Islet precursor cell (in vitro differentiated cells): ENCODE data around the gene RAB14.
A peak's percentile ranks its signal among the peaks of the same experiment; 100 is the strongest.

Source experiments
- DNase-seq: peaks from one replicate; pipeline ENCODE4 v3.0.0-alpha.2; 2018

RAB14 gene

DNA sequence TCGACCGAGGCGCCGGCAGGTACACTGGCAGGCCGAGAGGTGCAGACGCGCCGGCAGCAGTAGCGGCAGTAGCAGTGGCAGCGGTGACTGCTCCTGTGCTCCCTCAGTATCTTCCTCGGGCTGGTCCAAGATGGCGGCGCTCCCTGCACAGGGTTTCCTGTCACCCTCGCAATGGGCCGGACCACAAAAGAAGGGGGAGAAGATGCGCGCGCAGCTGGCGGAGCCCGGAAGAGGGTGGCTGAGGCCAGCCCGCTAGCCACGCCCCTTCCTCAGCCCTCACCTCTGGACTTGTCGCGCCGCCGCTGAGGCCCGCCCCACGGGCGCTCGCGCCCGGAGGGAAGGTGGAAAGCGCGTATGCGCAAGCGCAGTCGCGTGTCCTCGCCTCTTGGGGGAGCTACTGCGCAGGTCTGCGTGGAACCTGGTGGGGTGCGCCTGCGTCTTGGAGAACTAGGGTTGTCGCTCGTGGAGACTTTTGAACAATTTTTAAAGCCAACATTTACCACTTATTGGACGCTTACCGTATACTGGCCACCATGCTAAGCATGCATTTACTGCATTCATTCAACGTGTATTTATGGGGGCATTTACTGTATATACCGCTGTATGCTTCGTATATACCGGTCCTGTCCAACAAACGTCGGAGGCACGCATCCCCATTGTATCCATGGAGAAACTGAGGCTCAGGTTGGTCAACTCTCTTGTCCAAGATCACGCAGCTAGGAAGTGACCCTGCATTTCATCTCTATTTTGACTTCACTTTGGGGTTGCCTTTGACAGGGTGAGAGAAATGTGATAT, at the start of gene RAB14:
Gene RAB14, minus strand, starts transcription at position 132 of the 796 bp plus-strand sequence. CDS start 8,457 bp downstream, outside the sequence.
- DNase-seq: peak; percentile 99

DNA sequence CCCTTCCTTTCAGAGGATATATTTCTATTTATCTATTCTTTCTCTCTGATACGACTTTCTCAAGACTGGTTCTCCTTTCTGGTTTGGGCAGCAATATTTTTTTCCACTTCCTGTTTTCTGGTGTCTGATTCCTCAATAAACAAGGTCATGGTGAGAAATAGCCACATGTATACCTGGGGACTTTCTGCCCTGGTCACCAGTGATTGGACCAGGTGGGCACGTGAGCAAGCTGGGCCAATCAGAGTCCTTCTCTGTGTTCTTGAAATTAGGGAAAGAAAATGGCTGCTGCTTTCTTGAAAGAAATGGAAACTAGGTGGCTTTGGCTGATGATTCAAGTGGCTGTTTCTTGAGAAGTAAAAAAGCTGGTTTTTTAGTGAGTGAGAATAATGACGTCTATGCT, 47.9 kb upstream of the RAB14 start:
- DNase-seq: no peak

DNA sequence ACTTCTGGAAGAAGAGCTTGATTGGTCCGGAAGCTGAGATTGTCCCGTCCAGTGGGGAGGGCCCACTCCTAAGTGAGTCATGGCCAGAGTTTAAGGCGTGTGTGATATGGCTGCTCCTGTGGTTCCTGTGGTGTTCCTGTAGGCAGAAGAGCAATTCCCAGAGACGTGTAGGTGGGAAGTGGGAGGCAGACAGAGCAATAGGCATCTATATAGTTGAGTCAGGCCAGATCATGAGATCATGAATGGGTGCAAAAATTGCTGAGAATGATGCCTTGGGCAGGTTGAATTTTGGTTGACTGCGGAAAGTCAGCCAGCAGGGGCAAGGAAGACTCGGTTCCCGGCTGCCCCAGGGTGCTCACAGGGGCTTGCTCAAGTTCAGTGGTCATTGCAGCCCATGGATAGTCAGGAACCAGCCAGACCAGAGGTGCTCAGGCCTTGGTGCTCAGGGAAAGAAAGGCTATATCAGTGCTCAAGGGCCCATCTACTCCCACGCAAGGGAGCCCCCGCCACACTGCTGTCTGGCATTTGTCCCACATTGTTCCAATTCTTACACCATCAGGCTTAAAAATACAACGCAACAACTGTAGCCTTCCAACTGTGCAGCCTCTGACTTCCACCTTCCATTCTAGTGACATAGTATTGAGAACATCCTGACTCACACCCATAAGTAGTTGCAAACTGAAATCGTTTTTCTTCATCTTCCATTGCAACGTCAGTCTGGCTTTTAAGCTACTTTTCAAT, 45.3 kb upstream of the RAB14 start:
- no peak for DNase-seq

DNA sequence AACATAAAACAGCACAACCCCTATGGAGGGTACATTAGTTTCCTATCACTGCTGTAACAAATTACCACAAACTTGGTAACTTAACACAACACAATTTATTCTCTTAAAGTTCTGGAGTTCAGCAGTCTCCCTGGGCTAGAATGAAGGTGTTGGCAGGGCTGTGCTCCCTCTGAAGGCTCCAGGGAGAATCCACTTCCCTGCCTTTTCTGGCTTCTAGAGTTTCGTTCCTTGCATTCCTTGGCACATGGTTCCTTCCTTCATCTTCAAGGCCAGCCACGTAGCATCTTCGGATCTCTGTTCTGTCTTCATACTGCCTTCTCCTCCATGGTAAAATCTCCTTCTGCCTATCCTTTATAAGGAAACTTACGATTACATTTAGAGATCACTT, 41.3 kb upstream of the RAB14 start:
- DNase-seq: no peak

GRCh38 chr9:121242219-121242958, 40.7 kb upstream of the RAB14 start:
- no peak for DNase-seq

GRCh38 chr9:121240472-121241135, 38.9 kb upstream of the RAB14 start:
- no peak for DNase-seq

DNA sequence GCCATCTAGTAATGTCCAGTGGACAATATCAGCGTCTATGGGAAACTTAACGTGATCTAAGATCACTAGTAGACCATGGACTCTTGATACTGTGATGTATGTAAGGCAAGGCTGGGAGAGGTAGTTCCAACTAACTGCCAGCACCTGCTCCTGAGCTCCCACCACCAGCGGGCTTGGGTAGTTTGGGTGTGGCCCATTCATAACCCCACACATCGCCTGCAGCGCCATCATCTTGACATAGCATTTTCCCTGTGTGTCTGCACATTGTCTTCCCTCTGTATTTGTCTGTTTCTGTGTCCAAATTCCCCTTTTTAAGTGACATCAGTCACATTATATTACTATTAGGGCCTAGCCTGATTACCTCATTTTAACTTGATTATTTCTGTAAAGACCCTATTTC, 38.2 kb upstream of the RAB14 start:
- DNase-seq: no peak

DNA sequence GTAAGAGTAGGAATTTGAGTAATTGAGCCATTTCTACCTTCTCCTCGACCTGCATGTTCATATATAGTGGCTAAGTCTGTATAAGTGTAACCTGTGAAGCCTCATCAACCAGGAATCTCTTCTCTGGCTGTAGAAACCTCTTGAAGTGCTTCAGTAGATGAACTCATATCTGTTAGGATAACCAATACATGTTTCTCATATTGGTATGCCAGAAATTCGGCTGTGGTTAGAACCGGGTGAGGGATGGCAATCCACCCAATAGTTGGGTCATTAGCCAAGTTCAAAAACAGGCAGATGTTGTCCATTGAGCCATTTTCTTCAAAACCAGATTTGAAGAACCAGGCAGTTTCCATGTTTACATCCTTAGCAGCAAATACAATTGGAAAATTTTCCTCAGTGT, 37.4 kb upstream of the RAB14 start:
- no peak for DNase-seq

GRCh38 chr9:121237916-121238315, 36.2 kb upstream of the RAB14 start:
- no peak for DNase-seq

GRCh38 chr9:121235512-121235911, 33.8 kb upstream of the RAB14 start:
- no peak for DNase-seq

- DNase-seq: no peak
Measured at GRCh38 chr9:121234832-121235161, 33.1 kb upstream of the RAB14 start.

DNA sequence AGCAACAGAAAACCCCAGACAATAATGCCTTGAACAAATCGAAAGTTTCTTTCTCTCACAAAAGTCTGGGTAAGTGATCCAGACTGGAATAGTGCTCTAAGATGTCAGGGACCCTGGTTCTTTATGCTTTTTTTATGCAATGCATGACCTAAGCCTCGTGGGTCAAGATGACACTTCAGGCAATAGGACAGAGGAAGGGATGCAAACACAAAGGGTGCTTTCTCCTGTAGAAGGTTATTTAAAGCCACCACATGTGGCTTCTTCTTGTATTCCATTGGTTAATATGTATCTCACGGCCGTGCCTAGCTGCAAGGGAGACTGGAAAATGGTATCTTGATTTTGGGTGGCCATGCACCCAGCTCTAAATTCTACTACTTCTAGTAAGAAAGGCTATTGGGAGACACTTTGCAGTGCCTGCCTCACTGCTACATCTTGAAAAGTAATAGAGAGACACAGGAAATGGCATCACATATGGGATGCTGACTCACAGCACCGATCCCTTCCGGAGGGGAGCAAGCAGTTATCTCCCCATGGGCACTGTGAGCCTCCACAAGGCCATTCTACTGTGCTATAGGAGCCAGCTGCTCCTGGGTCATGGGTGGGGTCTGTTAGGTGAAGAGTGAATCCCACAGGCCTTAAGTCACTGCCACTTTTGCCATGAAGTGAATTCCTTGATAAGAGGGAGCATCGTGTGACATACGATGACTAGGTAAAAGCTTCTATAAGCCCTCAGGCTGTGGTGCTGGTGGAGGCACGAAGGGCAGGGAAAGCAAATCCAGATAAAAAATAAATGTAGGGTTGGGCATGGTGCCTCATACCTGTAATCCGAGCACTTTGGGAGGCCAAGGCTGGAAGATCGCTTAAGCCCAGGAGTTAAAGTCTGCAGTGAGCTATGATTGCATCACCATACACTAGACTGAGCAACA, 32.5 kb upstream of the RAB14 start:
- no peak for DNase-seq

DNA sequence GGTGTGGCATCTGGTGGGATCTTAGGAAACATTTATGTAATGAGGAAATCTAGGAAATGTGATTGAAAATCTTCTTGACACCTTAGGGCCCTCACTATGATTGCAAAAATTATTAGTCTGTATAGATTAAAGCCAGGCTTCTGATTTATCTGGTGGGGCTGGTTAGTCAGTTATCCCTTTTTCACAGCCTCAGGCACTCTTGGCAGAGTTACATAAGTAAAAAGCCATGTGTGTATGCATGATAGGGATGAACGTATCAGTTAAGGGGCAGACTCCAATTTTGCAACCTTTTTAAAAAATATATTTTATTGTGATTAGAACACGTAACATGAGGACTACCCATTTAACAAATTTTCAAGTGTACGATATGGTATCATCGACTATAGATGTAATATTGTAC, 30.6 kb upstream of the RAB14 start:
- no peak for DNase-seq

GRCh38 chr9:121230256-121230655, 28.6 kb upstream of the RAB14 start:
- DNase-seq: no peak

DNA sequence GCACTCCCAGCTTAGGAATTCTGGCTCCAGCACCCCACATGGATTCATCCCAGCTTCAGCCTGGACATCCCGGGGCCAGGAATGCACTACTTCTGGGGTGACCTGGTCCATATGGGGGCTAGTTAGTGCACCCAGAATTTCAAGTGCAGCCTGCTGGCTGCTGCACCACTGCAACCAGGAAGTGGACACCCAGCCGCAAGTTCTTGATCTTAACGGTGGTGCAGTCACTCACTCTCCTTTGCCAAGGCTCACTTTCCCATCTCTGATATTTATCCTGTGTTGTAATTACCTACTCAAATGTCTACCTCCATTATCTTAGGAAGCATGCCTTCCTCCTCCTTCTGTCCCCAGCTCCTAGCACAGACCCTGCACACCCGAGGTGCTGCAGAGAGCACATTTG, 26.2 kb upstream of the RAB14 start:
- no peak for DNase-seq

- no peak for DNase-seq
Measured at GRCh38 chr9:121226175-121226574, 24.5 kb upstream of the RAB14 start.

- no peak for DNase-seq
Measured at GRCh38 chr9:121225240-121225639, 23.6 kb upstream of the RAB14 start.

- DNase-seq: no peak
Measured at GRCh38 chr9:121222524-121223171, 21.0 kb upstream of the RAB14 start.

DNA sequence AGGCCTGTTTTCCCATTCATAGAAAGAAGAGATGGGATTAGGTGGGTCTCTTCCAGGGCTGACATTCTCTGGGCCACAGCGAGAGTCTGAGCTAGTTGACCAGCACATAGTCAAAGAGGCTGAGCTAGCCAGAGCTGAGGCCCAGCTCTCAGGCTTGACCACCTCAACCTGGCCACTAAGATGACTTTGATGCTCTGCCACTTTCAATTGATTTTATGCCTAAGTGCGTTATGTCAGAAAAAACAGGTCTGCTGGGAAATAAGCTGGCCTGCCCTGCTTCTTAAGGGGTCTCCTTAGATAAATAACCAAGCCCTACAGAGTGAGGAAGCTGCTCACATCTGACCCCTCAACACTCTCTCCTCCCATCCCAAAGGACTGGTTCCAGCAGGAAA, 20.0 kb upstream of the RAB14 start:
- no peak for DNase-seq

DNA sequence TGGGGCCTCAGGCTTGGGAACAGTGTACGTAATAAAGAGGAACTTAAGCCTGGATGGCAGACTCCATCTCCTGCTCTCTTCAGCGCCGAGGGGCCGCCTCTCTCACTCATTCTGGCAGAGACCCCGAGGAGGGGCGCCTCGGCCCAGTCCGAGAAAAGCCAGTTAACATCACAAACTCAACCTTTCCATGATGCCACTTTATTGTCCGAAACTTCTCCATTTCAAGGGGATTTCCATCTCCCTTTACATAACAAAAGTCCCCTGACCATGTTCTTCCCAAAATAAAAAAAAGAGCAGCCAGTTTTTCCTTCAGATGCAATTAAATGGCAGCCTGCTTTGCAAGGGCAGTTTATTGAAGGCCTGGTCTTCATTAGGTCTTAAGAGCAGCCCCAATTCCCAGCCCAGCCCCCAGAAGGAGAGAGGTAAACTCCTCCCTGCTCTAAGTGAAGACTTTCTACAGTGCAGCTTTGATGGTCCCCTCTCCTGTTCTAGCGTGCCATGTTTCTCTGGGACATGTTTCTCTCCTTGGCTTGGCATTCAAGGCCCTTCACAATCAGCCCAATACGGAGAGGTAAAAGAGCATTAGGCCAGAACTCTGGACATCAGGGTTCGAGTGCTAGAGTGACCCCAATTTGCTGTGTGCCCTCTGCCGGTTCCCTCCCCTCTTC, 19.5 kb upstream of the RAB14 start:
- no peak for DNase-seq

DNA sequence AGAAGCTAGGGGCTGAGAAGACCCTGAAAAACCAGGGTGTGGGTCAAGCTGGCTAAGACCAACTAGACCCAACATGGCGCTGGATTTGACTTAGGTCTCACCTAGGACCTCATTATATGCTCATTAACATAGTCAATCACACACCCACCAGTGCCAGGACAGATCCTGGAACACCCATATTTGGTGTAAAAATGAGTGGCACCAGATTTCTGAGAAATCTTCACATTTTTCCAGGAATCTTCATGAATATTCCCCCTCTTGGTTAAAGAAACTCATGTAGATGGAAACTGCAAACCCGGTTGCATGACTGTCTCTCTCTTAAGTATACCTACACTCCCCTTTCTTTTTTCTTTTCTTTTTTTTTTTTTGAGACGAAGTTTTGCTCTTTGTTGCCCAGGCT, 17.9 kb upstream of the RAB14 start:
- DNase-seq: no peak
